Stimulated activated CD8-positive, alpha-beta memory T cell treated with anti-CD3 and anti-CD28 coated beads, Interleukin-15, amount 100 ng/mL, for 1 hour (primary cell): ENCODE data around the gene PRSS35.
A peak's percentile ranks its signal among the peaks of the same experiment; 100 is the strongest.
"Not testable (repeated sequence)": the region's sequence is repeated elsewhere in the genome, so short reads cannot be mapped to it uniquely, and the experiment has no call there.

Experiments used
- DNase-seq: peaks from one replicate; pipeline ENCODE4 v3.0.0-alpha.2; 2020; ENCODE audit warnings: low read depth

Gene PRSS35

GRCh38 chr6:83517500-83517899 is 5.2 kb downstream of the PRSS35 start:
- no peak for DNase-seq

DNA sequence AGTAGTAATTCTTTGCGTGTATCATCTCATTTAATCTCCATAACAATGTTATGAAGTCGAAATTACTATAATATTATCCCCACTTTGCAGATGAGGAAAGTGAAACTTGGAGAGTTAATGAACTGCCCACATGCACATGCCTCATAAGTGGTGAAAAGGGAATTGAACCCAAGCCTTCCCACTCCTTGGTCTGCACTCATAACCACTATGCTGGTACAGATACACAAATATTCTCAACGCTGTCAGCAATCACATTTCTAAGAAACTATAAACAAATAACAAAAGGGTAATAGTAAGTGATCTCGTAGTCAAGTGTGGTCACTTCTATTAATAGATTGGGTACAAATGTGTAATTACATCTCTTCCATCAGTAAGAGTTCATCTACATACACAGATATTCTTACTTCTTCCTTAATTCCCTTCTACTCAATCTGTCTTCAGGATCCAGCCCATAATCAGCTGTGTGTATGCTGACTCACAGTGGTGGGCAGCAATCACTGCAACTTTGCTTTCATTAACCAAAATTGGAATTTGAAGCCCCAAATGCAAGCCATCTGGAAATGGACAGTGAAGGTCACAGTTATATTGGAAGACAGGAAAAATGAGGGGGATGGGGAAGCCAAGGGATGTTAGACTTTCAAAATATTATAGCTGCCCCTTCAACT is 6.6 kb downstream of the PRSS35 start:
- no peak for DNase-seq

- peak; percentile 9 for DNase-seq
These were observed 23.8 kb downstream of the PRSS35 start for GRCh38 chr6:83536034-83536646.

- no peak for DNase-seq
These were observed 24.6 kb downstream of the PRSS35 start for GRCh38 chr6:83536647-83537589.

DNA sequence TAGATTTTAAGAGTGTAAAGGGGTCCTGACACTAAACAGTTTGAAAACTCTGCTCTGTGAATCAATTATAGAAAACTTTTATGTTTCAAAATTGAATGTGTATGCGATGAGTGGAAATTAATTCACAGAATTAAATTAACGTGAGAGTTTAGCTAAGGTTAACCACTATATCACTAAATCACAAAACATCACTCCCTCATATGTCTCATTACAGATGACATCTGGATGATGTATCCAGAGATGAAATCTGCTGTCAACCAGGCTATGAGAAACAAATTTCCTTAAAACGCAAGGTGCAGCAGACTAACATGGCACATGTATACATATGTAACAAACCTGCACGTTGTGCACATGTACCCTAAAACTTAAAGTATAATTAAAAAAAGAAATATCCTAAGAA is 27.3 kb downstream of the PRSS35 start:
- DNase-seq, result no peak

DNA sequence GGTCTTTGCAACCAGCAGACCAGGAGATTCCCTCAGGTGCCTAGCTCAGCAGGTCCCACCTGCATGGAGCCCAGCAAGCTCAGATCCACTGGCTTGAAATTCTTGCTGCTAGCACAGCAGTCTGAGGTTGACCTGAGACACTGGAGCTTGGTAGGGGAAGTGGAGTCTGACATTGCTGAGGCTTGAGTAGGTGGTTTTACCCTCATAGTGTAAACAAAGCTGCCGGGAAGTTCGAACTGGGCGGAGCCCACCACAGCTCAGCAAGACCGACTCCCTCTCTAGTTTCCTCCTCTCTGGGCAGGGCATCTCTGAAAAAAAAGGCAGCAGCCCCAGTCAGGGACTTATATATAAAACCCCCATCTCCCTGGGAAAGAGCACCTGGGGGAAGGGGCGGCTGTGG is 34.3 kb downstream of the PRSS35 start:
- no peak for DNase-seq

- not testable (repeated sequence) for DNase-seq
These were observed 38.1 kb downstream of the PRSS35 start for GRCh38 chr6:83550482-83550881.

DNA sequence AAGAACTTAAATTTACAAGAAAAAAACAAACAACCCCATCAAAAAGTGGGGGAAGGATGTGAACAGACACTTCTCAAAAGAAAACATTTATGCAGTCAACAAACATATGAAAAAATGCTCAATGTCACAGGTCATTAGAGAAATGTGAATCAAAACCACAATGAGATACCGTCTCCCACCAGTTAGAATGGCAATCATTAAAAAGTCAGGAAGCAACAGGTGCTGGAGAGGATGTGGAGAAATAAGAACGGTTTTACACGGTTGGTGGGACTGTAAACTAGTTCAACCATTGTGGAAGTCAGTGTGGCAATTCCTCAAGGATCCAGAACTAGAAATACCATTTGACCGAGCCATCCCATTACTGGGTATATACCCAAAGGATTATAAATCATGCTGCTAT is 39.4 kb downstream of the PRSS35 start:
- not testable (repeated sequence) for DNase-seq

DNA sequence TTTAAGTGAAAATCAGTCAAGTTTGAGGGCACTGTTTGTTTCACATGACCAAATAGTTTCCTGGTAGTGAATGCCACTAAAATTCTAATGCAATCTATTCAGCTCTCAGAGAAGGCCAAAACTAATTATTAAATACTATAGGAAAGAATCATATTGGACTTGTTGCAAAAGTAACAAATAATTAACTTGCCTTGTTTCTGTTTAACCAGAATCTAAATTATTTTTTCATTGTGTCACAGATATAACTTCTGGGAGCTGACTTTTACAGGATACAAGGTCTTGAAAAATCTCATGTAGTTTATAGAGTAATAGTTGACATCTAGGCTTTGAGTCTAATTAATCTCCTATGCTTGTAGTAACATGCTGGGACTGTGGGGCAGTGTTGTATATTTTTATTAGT is 44.5 kb downstream of the PRSS35 start:
- DNase-seq, result no peak

- no peak for DNase-seq
These were observed 46.6 kb downstream of the PRSS35 start for GRCh38 chr6:83558975-83559374.

- DNase-seq, result not testable (repeated sequence)
These were observed 59.4 kb downstream of the PRSS35 start for GRCh38 chr6:83571663-83572185.

DNA sequence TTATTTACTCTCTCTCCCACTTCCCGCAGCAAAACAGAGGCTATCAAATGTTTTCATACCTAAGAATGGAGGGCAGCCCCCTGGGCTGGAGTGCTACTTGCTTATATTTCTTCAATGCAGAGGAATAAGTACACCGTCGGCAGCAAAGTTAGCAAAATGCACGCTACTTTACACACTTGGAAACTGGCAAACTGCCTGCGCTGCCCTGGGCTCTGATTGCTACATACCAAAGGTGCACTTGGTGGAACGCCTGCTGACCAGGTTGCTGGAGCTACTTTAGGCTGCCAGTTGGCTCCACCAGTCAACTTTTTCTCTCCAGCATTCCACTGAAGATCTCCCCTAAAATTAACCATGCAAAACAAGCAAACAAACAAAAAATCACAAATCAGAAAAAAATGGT is 62.4 kb downstream of the PRSS35 start:
- no peak for DNase-seq
